ENCODE measurements around the gene SOX8.
"Not testable (repeated sequence)": the region's sequence is repeated elsewhere in the genome, so short reads cannot be mapped to it uniquely, and the experiment has no call there.

The SOX8 gene

GRCh38 chr16:1010251-1010650 lies 28.7 kb downstream of the SOX8 start:
- FAIRE-seq, result no peak

GRCh38 chr16:1010815-1011214 lies 29.2 kb downstream of the SOX8 start:
- FAIRE-seq, result no peak

DNA sequence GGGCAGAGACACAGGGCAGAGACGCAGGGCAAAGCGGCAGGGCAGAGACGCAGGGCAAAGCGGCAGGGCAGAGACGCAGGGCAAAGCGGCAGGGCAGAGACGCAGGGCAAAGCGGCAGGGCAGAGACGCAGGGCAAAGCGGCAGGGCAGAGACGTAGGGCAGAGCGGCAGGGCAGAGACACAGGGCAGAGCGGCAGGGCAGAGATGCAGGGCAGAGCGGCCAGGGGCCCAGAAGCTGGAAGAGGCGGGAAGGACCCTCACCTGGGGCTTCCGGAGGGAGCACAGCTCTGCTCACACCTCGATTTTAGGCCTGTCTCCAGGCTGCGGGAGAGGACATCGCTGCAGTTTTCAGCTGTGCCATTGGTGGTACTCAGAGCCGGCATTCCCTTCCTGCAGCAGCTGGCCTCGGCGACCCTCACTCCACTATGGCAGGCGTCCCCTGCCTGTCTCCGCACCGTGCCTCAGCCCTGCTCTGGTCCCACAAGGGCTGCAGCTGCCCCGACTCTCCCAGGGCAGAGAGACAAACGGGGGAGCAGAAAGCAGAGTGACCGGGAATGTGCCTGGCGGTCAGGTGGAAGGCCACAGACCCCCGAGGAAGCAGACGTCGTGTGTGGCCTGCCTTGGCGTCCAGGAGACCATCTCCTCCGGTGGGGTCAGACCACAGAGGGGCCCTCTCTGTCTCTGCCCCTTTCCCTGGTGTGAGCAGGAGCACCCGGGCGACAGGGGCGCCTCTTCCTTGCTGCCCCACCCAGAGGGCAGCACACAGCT lies 29.9 kb downstream of the SOX8 start:
- FAIRE-seq, result no peak

GRCh38 chr16:1012135-1012534 lies 30.6 kb downstream of the SOX8 start:
- no peak for FAIRE-seq

GRCh38 chr16:1012722-1013592 lies 31.4 kb downstream of the SOX8 start:
- FAIRE-seq, result no peak

DNA sequence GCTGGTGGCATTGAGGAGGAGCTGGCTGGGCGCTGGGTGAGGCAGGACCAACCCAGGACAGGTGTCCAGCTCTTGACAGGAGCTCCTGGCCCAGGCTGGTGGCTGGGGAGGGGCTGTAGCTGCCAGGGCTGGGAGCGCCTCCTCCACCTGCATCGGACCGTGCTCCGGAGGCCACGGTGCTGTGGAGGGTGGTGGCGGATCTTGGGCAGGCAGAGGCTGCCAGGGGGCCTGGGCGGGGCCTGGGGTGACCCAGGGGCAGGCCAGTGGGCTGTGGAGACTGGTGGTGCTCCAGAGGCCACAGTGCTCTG lies 32.0 kb downstream of the SOX8 start:
- FAIRE-seq, result no peak

DNA sequence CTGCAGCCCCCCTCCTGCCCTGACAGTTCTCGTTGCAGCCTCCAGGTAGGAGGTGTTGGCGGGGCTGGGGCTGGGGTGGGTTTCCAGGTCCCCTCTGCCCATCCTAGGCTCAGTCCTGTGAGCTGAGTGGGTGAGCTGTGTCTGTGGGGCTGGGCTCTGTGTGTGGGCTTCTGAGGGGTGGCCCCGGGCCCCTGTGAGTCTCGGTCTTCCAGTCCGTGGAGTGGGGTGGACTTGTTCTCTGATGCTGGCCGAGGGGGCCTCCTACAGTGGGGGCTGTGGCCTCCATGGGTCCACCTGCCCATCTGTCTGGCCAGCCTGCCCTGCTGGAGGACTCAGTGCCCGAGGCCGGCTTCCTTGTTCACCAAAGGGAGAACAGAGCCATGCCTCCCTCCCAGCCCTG lies 32.7 kb downstream of the SOX8 start:
- no peak for FAIRE-seq

- no peak for FAIRE-seq
Measured at GRCh38 chr16:1014771-1015495, 33.4 kb downstream of the SOX8 start.

GRCh38 chr16:1018447-1019198 lies 37.1 kb downstream of the SOX8 start:
- no peak for FAIRE-seq

DNA sequence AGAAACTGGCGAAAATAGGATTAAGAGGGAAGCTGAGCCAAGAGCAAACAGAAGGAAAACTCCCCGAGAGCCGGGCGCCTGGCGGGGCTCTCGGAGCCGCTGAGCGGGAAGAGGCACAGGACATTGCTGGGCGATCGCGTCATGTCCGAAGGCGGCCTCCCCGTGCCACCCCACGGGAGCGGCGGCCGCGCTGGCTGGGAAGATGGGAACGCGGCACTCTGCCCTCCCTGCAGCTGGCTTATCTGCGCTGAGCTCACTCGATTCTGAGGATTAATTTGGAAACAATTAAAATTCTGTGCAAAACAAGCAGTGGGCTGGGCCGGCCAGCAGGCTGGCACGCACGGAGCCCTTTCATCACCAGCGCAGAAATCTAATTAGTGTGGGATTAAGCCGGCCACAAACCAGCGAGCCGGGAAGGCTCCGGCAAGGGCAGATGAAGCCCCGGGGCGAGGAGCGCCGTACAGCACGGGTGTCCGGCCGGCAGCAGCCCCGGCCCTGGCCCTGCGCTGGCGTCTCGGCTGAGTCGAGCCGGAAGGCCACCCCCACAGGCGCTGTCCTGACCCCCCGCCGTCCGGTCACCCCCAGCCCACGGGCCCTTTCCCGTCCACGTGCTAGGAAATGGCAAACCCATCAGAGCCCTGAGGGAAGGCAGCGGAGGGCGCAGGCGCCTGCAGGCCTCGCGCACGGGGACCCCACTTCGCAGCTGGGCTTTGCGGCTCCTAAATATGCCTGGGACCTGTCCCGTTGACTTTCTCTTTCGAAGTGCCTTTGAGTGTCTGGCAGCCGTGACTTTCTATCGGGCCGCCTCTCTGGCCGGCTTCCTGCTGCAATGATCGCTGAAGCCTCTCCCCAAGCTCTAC lies 37.9 kb downstream of the SOX8 start:
- FAIRE-seq, result no peak

GRCh38 chr16:1020091-1020399 lies 38.5 kb downstream of the SOX8 start:
- FAIRE-seq, result no peak

- FAIRE-seq, result no peak
Measured at GRCh38 chr16:1020591-1020990, 39.0 kb downstream of the SOX8 start.

DNA sequence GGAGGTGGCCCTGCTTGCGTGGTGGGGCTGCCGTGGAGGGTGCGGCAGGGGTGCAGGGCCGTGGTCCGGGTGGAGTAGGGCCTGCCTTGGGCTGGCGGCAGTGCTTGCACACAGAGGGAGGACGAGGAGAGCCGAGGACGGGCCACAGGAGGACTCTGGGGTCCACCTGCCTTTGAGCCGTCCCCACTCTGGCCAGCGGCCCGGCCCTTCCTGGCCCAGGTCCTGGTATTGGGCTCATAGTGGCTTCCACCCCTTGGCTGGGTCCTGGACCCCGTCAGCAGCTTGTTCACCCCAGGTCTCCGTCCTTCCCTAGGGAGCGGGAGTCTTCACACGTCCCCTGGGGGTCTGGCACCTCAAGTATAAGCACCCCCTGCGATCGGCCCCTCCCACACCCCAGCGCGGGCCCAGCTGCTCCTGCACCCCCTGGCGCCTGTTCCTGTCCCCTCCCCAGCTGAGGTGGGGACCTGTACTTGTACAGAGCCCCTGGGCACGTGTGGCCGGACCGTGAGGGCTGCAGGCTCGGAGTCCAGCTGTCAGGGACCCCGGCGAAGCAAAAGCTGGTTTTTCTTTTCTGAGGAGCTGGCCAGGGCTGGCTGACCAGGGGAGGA lies 40.1 kb downstream of the SOX8 start:
- FAIRE-seq, result no peak

DNA sequence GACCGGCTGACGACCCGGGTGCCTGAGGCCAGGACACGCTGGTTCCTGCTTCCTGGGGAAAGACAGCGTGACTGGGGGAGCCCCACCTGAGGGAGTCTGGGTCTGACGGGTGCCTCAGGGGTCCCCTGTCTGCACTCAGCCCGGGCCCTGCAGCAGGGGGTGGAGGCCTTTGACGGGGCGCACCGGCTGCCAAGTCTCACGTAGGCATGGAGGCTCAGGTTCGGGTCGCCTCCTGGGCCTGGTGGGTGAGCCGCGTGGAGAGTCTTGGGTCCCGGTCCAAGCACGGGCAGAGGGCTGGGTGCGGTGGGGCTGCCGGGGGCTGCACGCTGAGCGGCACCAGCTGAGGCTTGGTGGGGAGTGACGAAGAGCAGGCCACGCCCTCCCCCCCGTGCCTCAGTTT lies 40.9 kb downstream of the SOX8 start:
- no peak for FAIRE-seq

DNA sequence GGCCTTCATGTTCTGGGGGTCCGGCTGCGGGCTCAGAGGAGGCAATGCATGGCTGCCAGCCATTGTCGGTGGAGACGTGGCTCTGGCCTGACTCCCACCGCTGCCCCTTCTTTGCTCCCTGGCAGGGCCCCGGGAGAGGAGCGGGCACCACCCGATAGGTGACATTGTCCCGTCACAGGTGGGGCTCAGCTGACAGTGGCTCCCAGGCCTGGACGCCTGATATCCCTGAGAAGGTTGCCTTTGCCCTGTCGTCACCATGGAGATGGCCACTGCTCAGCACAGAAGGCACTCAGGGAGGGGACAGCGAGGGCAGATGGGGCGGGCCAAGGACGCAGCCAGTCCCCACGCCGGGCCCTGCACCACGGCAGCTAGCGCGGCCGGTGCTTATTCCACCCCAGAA lies 42.6 kb downstream of the SOX8 start:
- FAIRE-seq, result no peak

DNA sequence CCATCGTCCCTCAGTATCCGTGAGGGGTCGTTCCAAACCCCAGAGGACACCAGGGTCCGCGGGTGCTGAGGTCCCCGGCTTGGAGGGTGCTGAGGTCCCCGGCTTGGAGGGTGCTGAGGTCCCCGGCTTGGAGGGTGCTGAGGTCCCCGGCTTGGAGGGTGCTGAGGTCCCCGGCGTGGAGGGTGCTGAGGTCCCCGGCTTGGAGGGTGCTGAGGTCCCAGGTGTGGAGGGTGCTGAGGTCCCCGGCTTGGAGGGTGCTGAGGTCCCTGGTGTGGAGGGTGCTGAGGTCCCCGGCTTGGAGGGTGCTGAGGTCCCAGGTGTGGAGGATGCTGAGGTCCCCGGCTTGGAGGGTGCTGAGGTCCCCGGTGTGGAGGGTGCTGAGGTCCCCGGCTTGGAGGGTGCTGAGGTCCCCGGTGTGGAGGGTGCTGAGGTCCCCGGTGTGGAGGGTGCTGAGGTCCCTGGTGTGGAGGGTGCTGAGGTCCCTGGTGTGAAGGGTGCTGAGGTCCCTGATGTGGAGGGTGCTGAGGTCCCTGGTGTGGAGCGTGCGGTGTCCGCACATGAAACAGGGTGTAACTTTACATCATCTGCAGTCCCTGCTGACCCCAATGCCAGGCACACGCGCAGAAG lies 43.7 kb downstream of the SOX8 start:
- not testable (repeated sequence) for FAIRE-seq

- no peak for FAIRE-seq
Measured at GRCh38 chr16:1026057-1026783, 44.6 kb downstream of the SOX8 start.

GRCh38 chr16:1026784-1027500 lies 45.4 kb downstream of the SOX8 start:
- FAIRE-seq, result no peak

DNA sequence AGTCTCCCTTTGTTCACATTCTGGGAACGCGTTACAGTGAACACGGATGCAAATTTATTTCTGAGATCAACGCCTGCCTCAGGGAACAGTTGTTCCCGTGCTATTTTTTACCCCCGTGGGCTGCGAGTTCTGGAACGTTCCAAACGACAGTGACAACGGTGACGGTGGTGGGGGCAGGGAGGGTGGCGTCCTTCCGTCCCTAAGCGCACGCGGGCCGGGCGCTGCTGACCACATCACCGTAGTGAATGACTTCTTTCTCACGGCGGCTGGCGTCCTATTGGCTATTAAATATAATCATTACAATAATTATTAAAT lies 45.9 kb downstream of the SOX8 start:
- no peak for FAIRE-seq

DNA sequence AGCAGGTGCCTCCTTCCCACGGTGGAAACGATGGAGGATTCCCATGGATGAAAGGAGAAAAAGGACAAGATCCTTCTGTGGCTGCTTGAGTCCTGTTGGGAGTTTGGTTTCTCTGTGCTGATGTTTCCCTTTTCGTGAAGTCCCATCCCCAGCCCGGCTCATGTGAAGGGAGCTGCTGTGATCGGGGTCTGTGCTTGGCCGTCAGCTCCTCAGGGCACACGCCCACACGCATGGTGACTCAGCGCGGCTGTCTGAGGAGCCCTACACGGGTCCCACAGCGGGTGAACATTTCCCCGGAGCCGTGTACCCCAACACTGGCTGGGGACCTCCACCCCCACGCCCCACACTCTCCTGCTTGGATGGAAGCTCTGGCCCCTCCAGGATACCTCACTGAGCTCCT lies 46.5 kb downstream of the SOX8 start:
- no peak for FAIRE-seq
